Measurements from ENCODE around the gene HERPUD2. TPM values are rescaled to one million over a fixed set of nuclear protein-coding genes. Genes with fewer than 3 reads are reported as not detected.

The HERPUD2 gene
- total and polyA plus RNA-seq, 2 of the 4 experiments (the other 2 are of a cell fraction), result 22.2 to 27.2 TPM

GRCh38 chr7:35729061-35729783 lies 34.3 kb upstream of the HERPUD2 start:
- in situ Hi-C loops (cut with MboI; ENCODE audit: low sequenced_read_pairs), result no loop called here
- no peaks in the 10 kb centered on the region for H3K79me1 ChIP-seq (ENCODE audit: low read depth in 1 of 2, low read length in 2 of 2)
- H3K14ac ChIP-seq (replicated peaks; ENCODE audit: low read depth, low read length), result no peak overlapping the region
- no peak overlapping the region for H2AFZ ChIP-seq (replicated peaks; ENCODE audit: low read length, poor library complexity)
- no peak overlapping the region for H3K23ac ChIP-seq (ENCODE audit: low read depth, low read length)
- H2AK5ac ChIP-seq (ENCODE audit: low read depth, low read length), result no peak overlapping the region
- H2AK9ac ChIP-seq (replicated peaks; ENCODE audit: low read depth, low read length, poor library complexity), result no peak overlapping the region
- DNase-seq (no peak), ATAC-seq (ENCODE audit: low read depth) (no peak)
- no peak overlapping the region for H3K4me3 ChIP-seq (ENCODE audit: insufficient read depth, low read depth, low read length)
- BruUV-seq (replicated peaks), result no TSS peak
- no peak overlapping the region for H3K56ac ChIP-seq (ENCODE audit: extremely low read depth, insufficient read depth, low read length)
- WGBS, 2 experiments (ENCODE audit: extremely low coverage in 2 of 2, insufficient read length in 1 of 2), result no CpG with 5 or more reads among the region's 3 CpGs
- H3K4ac ChIP-seq (ENCODE audit: low read depth, low read length), result no peak overlapping the region
- no peaks in the 10 kb centered on the region for H3K36me3 ChIP-seq (ENCODE audit: control insufficient read depth, insufficient read depth, low read length)
- H2BK15ac ChIP-seq (ENCODE audit: low read depth, low read length), result no peak overlapping the region
- H4K5ac ChIP-seq (ENCODE audit: low read depth, low read length), result no peak overlapping the region
- ChIA-PET CTCF (interaction anchor here (1.5 kb wide), 1 partner anchor 20 kb away, joined by 5 read pairs; no protein-coding TSS in a partner anchor), POLR2A (ENCODE audit: unreplicated experiment) (no interaction called here)
- H3K4me2 ChIP-seq (ENCODE audit: low read depth, low read length), result no peak overlapping the region
- H3K4me1 ChIP-seq (ENCODE audit: control insufficient read depth, insufficient read depth, low read length), result peaks cover 2% of the 10 kb centered on the region; the same call in 1 of the 2 replicates
- H3K18ac ChIP-seq (ENCODE audit: low read depth, low read length), result no peak overlapping the region
- TF ChIP-seq RAD21 (IDR thresholded peaks at IDR 0.05; ENCODE audit: low read length), result no peak
- no peak for TF ChIP-seq MAZ (IDR thresholded peaks at IDR 0.05; ENCODE audit: borderline replicate concordance, low read depth, low read length)
- no peak for TF ChIP-seq NFE2L2 (IDR thresholded peaks at IDR 0.05; ENCODE audit: low read depth, low read length)
- TF ChIP-seq ELK1 (IDR thresholded peaks at IDR 0.05; ENCODE audit: borderline replicate concordance, low read depth, low read length), result no peak
- no peak for TF ChIP-seq USF2 (IDR thresholded peaks at IDR 0.05; ENCODE audit: low read depth, low read length)
- no peak for TF ChIP-seq SMC3 (IDR thresholded peaks at IDR 0.05; ENCODE audit: low read depth, low read length)
- no peak for TF ChIP-seq CEBPB (IDR thresholded peaks at IDR 0.05; ENCODE audit: low read depth, low read length)
- TF ChIP-seq CHD1 (IDR thresholded peaks at IDR 0.05; ENCODE audit: low read depth, low read length), result no peak
- no peak for TF ChIP-seq BHLHE40 (IDR thresholded peaks at IDR 0.05; ENCODE audit: low read depth, low read length)
- TF ChIP-seq CTCF (conservative IDR thresholded peaks at IDR 0.05; ENCODE audit: low read depth, low read length), result no peak
- no peak for TF ChIP-seq MXI1 (IDR thresholded peaks at IDR 0.05; ENCODE audit: borderline replicate concordance, low read depth, low read length)
- no peak for TF ChIP-seq POLR2A (IDR thresholded peaks at IDR 0.05; ENCODE audit: low read depth, low read length)
- TF ChIP-seq MAFK (IDR thresholded peaks at IDR 0.05; ENCODE audit: low read depth, low read length), result no peak
- no peak for TF ChIP-seq FOS (IDR thresholded peaks at IDR 0.05; ENCODE audit: low read depth, low read length)
- no peak for TF ChIP-seq RFX5 (IDR thresholded peaks at IDR 0.05; ENCODE audit: low read depth, low read length)
- no peak for TF ChIP-seq RCOR1 (IDR thresholded peaks at IDR 0.05; ENCODE audit: insufficient replicate concordance, low read length)
- intact Hi-C loops (cut with micrococcal nuclease), result no loop called here
- peaks cover 5% of the 10 kb centered on the region for H3K27me3 ChIP-seq (ENCODE audit: control insufficient read depth, insufficient read depth, low read length)
- no peaks in the 10 kb centered on the region for H4K20me1 ChIP-seq (ENCODE audit: insufficient read depth, low read length)
- no peak overlapping the region for H2BK5ac ChIP-seq (ENCODE audit: low read depth, low read length, poor library complexity, severe bottlenecking)
- dilution Hi-C loops (cut with HindIII; ENCODE audit: low sequenced_read_pairs, unreplicated experiment), result no loop called here
- H3K27ac ChIP-seq (ENCODE audit: insufficient read depth, low read length), result no peak overlapping the region
- H2BK20ac ChIP-seq (ENCODE audit: low read depth, low read length), result no peak overlapping the region
- H2BK120ac ChIP-seq (ENCODE audit: low read depth, low read length), result no peak overlapping the region
- no peaks in the 10 kb centered on the region for H3K9me3 ChIP-seq (ENCODE audit: control insufficient read depth, insufficient read depth, low read length)
- no peak overlapping the region for H4K8ac ChIP-seq (ENCODE audit: low read depth in 2 of 2, low read length in 2 of 2)
- no peak overlapping the region for H3K9ac ChIP-seq (ENCODE audit: low read depth, low read length)
- no peaks in the 10 kb centered on the region for H3K9me1 ChIP-seq (ENCODE audit: insufficient read depth, low read length)
- H4K91ac ChIP-seq (ENCODE audit: insufficient read depth, low read depth, low read length), result no peak overlapping the region
